Right lobe of liver (tissue), 6 donors: ENCODE measurements around the gene SLC26A11. TPM values are rescaled to one million over a fixed set of nuclear protein-coding genes. Genes with fewer than 3 reads are reported as not detected.

Experiments
- ATAC-seq, 4 donors: fragments of 200-7000 bp; cut with Tn5 transposase; one replicate each; pipeline ENCODE4 v1.9.1; 2020; ENCODE audit warnings: mild to moderate bottlenecking in 4 of 4, moderate library complexity in 4 of 4
- DNase-seq, 3 donors: peaks; one replicate each; pipeline ENCODE4 v3.0.0-alpha.2; 2020
- H3K27ac ChIP-seq, 3 donors: fragments of 200-600 bp; one replicate each; pipeline ENCODE4 v1.8.0; 2022
- H3K27me3 ChIP-seq, 2 donors: fragments of 200-600 bp; one replicate each; pipeline ENCODE4 v1.8.0; 2022
- H3K36me3 ChIP-seq, 4 donors: fragments of 200-600 bp; sonication (generic) in 1 of 4; one replicate each; pipeline versions ENCODE4 v1.5.1 to v1.8.0; 2017 to 2022; ENCODE audit warnings: control low read depth in 1 of 4
- H3K4me1 ChIP-seq, 4 donors: fragments of 200-600 bp; sonication (generic) in 1 of 4; one replicate each; pipeline versions ENCODE4 v1.5.1 to v1.8.0; 2017 to 2022; ENCODE audit warnings: control low read depth in 1 of 4
- H3K4me3 ChIP-seq, 3 donors: fragments of 200-600 bp; one replicate each; pipeline ENCODE4 v1.8.0; 2022
- H3K9me3 ChIP-seq, 4 donors: fragments of 200-600 bp; sonication (generic) in 1 of 4; one replicate each; pipeline versions ENCODE4 v1.5.1 to v1.8.0; 2017 to 2022; ENCODE audit warnings: control low read depth in 1 of 4
- CTCF ChIP-seq, 4 donors: fragments of 200-600 bp in 3 of 4; fragments of 450-650 bp in 1 of 4; IDR thresholded peaks; one replicate each; pipeline versions ENCODE4 v1.5.1 to v1.8.0; 2016 to 2022; ENCODE audit warnings: antibody characterized with exemption in 4 of 4, mild to moderate bottlenecking in 2 of 4
- POLR2A ChIP-seq: fragments of 450-650 bp; IDR thresholded peaks from one replicate; pipeline ENCODE4 v1.6.1; 2017; ENCODE audit warnings: antibody characterized with exemption, mild to moderate bottlenecking
- whole genome bisulfite sequencing: methylation state at CpG from one replicate; pipeline ENCODE4 v1.1.6; 2018; ENCODE audit warnings: low coverage, low lambda C conversion rate; ENCODE audit not compliant: insufficient coverage; ENCODE audit errors: missing lambda C conversion rate; 5-methylcytosine and 5-hydroxymethylcytosine counted together
- intact Hi-C, 2 donors: fragments of 100-400 bp; cut with DNase I; formaldehyde crosslinking; loops; one replicate each; pipeline versions ENCODE4 v1.11.2 to v1.14.1; 2022
- total RNA-seq, 6 experiments: library from RNA; depleted of rRNA in 2 of 6; stranded (reverse); fragments of >200 nt in 2 of 6; fragmentation: NEBNext Ultra II Directional in 3 of 6; extraction: Animal tissue kit (Norgen Biotek cat#: 25700) in 3 of 6; gene quantifications; one replicate each; pipeline versions ENCODE4 v1.1.0 to v1.2.4, GENCODE V29; 2016 to 2023
- donor health status: DM: no; HTN: yes; CAD: no.
- donor health status: DM: no; HTN: no; CAD: no.
- donor health status: DM: no; HTN: no; CAD: no.
- donor health status: DM: no; HTN: yes; CAD: no.
- donor health status: DM: no; HTN: yes; CAD: no.

The SLC26A11 gene
- total RNA-seq, 6 experiments from 2014 or later, result 5.8 to 9.8 (median 6.5) TPM

DNA sequence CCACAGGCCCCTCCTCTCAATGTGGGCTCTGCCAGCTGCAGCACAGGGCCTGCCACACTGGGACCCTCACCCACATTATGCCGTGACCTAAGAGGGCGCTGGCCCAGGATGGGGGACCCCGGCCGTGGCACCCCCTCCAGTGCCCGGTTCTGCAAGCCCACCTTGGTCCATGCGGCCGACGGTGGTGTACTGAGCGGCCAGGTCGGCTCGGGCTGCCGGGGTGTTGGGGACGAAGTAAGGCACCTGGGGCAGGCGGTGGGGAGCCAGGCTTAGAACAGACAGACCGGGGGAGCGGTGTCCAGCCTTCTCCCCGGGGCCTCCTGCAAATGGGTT, 6.6 kb upstream of the SLC26A11 start:
- H3K27ac ChIP-seq, result no peak overlapping the region
- H3K36me3 ChIP-seq, result peaks cover 0 to 39% (median 9%) of the 10 kb centered on the region in 4 donors
- H3K4me1 ChIP-seq, result no peaks in the 10 kb centered on the region
- no CpG with 5 or more reads among the region's 17 CpGs for WGBS
- no peaks in the 10 kb centered on the region for H3K9me3 ChIP-seq
- no peak overlapping the region for H3K4me3 ChIP-seq
- intact Hi-C loops, result no loop called here
- no peak for TF ChIP-seq POLR2A
- no peak for TF ChIP-seq CTCF (IDR thresholded peaks at IDR 0.05)
- H3K27me3 ChIP-seq, result no peaks in the 10 kb centered on the region
- ATAC-seq (no peak), DNase-seq (no peak)

GRCh38 chr17:80214012-80214877, 6.0 kb upstream of the SLC26A11 start:
- ATAC-seq (no peak), DNase-seq (no peak)
- intact Hi-C loops, result no loop called here
- Histone ChIP-seq H3K9me3 (no peaks in the 10 kb centered on the region), H3K36me3 (peaks cover 0 to 39% (median 9%) of the 10 kb centered on the region in 4 donors), H3K27me3 (no peaks in the 10 kb centered on the region), H3K4me3 (no peak overlapping the region), H3K4me1 (peaks cover 0 to 2% (median 0%) of the 10 kb centered on the region in 4 donors), H3K27ac (no peak overlapping the region)
- WGBS, result no CpG with 5 or more reads among the region's 48 CpGs
- TF ChIP-seq POLR2A (no peak), CTCF (IDR thresholded peaks at IDR 0.05) (no peak)

DNA sequence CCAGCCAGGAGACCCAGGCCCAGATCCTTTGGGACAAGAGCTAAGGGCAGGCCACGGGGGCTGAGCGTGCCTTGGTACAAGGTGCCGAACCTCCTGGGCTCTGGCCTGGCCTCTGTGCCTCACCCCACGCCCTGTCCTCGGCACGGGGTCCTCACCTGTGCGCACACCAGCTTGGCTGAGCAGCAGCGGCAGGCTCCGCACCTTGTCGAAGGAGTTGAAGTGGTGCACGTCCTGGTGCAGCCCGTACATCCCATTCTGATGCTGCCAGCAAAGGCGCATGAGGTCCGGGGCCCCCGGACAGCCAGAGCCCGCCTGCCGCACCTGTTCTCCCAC, 5.4 kb upstream of the SLC26A11 start:
- H3K27me3 ChIP-seq, result no peaks in the 10 kb centered on the region
- TF ChIP-seq CTCF (IDR thresholded peaks at IDR 0.05) (no peak), POLR2A (no peak)
- DNase-seq (no peak), ATAC-seq (no peak)
- intact Hi-C loops, result no loop called here
- no peak overlapping the region for H3K27ac ChIP-seq
- H3K9me3 ChIP-seq, result no peaks in the 10 kb centered on the region
- no peak overlapping the region for H3K4me3 ChIP-seq
- no CpG with 5 or more reads among the region's 17 CpGs for WGBS
- H3K36me3 ChIP-seq, result peaks cover 0 to 36% (median 8%) of the 10 kb centered on the region in 4 donors
- peaks cover 0 to 3% (median 0%) of the 10 kb centered on the region in 4 donors for H3K4me1 ChIP-seq

GRCh38 chr17:80216473-80217456, 3.5 kb upstream of the SLC26A11 start:
- no peak for TF ChIP-seq POLR2A
- TF ChIP-seq CTCF (IDR thresholded peaks at IDR 0.05), result no peak
- no peak for ATAC-seq
- intact Hi-C loops, result no loop called here
- Histone ChIP-seq H3K27me3 (no peaks in the 10 kb centered on the region), H3K4me3 (no peak overlapping the region), H3K36me3 (peaks cover 0 to 17% (median 0%) of the 10 kb centered on the region in 4 donors), H3K4me1 (peaks cover 0 to 6% (median 2%) of the 10 kb centered on the region in 4 donors), H3K9me3 (no peaks in the 10 kb centered on the region), H3K27ac (no peak overlapping the region)
- WGBS, result 91% methylated on average over 18 of the region's 40 CpGs
- no peak for DNase-seq
